Midbrain (tissue), 1 donor: ENCODE results near the gene CHST14.

ENCODE experiments used
- DNase-seq: peaks from one replicate; lab custom pipeline; 2025; lab: John Stamatoyannopoulos, UW

The CHST14 gene

DNA sequence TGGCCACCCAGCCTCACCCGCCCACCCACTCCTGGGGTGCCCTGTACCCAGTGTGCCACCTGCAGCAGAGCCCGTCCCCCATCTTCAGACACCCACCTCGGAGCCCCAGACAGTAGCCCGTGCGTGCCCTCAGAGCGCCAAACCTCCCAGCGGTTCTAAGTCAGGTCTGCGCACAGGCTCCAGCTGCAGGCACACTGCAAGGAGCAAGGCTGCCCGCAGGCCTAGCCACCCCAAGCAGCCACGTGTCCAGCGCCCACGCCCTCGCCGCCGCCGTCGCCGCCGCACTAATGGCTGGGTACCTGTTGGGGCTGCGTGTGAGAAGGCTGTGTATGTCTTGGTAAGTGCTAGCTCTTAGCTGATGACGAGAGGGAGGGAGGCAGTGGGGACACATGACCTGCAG lies 8.8 kb upstream of the CHST14 start:
- DNase-seq: no peak

- no peak for DNase-seq
These were observed 7.5 kb upstream of the CHST14 start for GRCh38 chr15:40463279-40463678.

- no peak for DNase-seq
These were observed 6.8 kb upstream of the CHST14 start for GRCh38 chr15:40463886-40464545.

GRCh38 chr15:40464595-40465185 lies 6.1 kb upstream of the CHST14 start:
- DNase-seq: no peak

DNA sequence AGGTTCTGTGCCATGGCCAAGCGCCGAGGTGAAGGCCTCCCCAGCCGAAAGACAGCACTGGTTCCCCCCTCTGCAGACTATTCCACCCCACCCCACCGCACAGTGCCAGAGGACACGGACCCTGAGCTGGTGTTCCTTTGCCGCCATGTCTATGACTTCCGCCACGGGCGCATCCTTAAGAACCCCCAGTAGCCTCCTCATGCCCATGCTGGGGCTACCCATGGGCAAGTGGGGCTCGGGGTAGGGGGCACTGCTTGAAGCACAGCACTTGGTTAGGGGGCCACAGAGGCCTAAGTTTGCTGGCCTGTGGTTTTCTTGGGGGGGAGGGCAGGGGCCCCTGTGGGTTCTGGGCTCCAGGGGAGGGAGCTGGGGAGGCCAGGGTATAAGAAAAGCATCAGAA lies 4.8 kb upstream of the CHST14 start:
- DNase-seq: no peak

DNA sequence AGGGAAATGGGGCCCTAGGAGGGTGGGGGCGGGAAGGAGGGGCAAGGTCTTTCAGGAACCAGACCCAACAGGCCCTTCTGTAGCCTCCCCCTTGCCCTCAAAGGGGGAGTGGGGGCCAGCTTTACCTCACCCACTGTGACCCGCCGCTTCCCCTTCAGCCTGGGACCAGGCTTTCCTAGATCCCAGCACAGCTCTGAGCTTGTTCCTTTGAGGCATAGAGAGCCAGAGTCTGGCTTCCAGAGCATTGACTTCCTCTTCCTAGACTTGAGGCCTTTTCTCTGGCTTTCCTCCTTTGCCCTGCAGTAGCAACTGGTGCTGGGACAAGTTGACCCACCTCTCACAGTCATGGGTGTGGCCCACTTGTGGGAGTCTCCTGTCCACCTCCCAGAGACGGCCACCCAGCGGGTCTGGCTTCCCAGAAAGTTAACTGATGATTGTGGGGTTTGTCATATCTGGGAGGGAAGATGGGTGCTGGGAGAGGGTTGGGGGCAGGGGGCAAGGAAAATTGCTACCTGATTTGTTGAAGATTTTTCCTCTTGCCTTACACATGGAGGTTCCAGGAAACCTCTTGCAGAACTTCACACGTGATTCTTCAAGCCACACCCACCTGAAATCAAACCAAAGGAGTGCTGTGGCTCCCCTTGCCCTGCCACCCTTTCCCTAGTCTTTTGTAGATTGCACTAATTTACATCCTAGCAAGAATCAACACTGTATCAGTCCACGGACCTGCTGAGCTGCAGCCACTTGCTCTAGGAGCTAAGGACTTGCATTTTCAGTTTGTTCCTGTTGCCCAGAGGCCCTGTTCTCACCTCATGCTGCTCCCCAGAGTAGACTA lies 4.1 kb upstream of the CHST14 start:
- no peak for DNase-seq

DNA sequence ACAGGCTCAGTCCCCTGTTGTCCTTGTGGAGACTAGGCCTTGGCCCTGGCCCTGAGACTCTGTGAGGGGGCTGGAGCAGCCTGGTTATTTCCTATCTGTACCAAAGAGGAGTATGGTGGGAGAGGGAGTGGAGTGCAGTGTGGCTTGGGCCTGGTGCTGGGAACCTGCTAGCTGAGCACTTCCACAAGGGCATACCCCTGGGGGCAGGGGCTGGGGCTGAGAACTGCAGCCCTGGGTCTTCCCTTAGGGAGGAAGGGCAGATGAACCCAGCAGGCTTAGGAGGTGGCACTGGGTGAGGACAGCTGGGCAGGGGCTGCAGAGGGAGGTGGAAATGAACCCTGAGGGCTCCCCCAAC lies 3.5 kb upstream of the CHST14 start:
- no peak for DNase-seq

GRCh38 chr15:40468898-40469331 lies 1.9 kb upstream of the CHST14 start:
- DNase-seq: no peak

DNA sequence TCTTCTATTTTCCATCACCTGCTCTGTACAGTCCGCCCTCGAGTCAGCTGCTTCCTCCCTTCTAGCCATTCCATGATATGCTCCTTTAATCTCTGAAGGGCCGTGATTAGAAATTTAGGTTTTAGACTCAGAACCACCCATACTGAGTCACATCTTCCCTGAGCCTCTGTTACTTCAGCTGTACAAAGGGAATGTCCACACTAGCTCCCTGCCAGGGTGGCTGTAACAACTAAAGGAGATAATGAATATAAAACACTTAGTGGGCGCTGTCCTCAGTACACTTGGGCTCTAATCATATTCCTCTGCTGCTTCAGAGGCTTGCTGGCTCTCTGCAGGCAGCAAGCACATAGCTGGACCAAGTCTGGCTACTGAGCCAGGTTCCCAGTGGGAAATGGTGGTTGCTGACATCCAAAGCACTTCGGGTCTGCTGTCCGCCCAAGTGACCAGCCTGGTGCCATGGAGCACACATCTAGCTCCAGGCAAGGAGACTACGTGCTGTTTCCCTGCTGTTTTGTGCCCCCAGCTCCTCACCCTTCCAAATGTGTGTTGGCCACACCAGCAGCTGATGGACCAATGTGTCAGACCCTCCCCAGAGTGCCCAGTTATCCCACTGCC lies 901 bp upstream of the CHST14 start:
- DNase-seq: no peak

- peak; percentile 22 for DNase-seq
These were observed 472 bp downstream of the CHST14 start for GRCh38 chr15:40471105-40471807.

- DNase-seq: no peak
These were observed 995 bp downstream of the CHST14 start for GRCh38 chr15:40471808-40472150.

DNA sequence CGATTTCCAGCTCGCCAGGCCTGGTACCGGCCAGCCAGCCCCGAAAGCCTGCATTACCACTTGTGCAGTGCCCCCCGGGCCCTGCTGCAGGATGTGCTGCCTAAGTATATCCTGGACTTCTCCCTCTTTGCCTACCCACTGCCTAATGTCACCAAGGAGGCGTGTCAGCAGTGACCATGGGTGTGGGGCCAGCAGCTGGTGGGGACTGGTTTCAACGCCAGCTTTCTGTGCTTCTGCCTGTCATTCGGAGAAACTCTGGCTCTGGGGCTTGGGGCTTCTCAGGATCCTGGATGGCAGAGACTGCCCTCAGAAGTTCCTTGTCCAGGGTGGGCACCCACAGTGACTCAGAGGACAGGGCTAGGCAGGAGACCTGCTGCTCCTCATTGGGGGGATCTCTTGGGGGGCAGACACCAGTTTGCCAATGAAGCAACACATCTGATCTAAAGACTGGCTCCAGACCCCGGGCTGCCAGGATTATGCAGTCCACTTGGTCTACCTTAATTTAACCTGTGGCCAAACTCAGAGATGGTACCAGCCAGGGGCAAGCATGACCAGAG lies 1.5 kb downstream of the CHST14 start:
- no peak for DNase-seq

DNA sequence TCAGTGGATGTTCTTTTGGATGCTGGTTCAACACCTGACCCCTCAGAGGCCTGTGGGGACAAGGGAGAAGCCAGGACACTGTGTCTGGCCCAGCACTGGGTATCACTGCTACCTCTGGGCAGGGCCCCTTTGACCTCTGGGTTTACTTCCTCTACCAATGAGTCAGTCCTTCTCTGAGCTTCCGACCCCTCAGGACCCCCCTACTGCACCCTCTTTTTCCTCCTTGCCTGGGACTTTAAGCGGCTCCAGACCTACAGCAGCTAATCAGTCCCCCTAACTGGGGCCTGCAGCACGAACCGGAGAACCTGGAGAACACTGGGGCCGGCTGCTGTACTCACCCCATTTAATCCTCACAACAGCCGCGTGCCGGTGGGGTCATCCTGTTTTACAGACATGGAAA lies 3.8 kb downstream of the CHST14 start:
- no peak for DNase-seq

- no peak for DNase-seq
These were observed 7.0 kb downstream of the CHST14 start for GRCh38 chr15:40477642-40478327.

GRCh38 chr15:40479024-40479423 lies 8.2 kb downstream of the CHST14 start:
- no peak for DNase-seq

DNA sequence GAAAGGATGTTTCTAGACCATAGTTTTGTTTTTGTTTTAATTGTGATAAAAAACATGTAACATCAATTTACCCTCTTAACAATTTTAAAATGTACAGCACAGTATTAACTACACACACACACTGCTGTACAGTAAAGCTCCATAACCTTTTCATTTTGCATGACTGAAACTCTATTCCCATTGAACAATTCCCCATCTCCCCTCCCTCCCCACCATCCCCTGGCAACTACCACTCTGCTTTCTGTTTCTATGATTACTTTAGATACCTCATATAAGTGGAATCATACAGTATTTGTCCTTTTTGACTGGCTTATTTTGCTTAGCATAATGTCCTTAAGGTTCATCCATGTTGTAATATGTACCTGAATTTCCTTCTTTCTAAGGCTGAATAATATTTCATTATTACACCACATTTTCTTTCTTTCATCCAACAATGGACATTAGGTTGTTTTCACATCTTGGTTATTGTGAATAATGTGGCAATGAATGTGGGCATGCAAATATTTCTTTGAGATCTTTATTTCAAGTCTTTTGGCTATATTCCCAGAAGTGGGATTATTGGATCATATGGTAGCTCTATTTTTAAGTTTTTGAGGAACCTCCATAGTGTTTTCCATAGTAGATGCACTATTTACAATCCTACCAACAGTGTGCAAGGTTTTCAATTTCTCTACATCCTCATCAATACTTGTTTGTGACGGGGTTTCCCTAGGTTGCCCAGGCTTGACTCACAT lies 10.7 kb downstream of the CHST14 start:
- no peak for DNase-seq

DNA sequence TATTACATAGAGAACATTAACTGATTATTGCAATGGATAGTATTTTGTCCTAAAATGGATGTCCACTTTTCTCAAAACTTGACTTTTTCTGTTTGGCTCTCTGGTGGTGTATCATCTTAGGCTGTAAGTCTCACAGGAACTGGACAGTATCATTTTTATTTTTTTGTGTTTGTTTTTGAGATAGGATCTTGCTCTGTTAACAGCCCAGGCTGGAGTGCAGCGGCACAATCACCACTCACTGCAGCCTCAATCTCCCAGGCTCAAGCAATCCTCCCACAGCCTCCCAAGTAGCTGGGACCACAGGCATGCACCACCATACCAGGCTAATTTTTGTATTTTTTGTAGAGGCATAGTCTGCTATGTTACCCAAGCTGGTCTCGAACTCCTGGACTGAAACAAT lies 13.1 kb downstream of the CHST14 start:
- no peak for DNase-seq

- DNase-seq: no peak
These were observed 15.4 kb downstream of the CHST14 start for GRCh38 chr15:40486066-40486770.

GRCh38 chr15:40487816-40488682 lies 17.3 kb downstream of the CHST14 start:
- DNase-seq: no peak
